HG02759 (cell line): ENCODE results near the gene DELE1.
A peak's percentile ranks its signal among the peaks of the same experiment; 100 is the strongest.
"Not testable (repeated sequence)": the region's sequence is repeated elsewhere in the genome, so short reads cannot be mapped to it uniquely, and the experiment has no call there.

Experiments used
- ATAC-seq: cut with Tn5 transposase; IDR thresholded peaks from one replicate; pipeline ENCODE4 v1.9.1; 2021; ENCODE audit warnings: mild to moderate bottlenecking, moderate library complexity; ENCODE audit not compliant: unreplicated experiment

Gene DELE1

DNA sequence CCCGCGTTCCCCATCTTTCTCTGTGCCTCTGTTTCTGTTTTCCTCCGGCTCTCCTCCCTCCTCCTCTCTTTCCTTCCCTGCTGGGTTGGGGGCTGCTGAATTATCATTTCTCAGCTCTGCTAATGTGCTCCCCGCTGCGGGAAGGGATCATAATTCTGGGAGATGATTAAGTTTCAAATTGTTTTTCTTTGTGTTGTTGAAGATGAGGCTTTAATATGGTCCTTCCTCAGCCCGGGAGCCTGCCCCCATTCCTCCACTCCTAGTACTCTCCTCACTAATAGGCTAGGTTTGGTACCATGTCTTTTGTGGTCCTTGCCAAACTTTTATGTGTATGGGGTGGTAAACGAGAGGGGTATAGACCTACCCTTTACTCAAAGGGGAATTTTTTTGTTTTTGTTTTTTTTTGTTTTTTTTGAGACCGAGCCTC lies 39.8 kb upstream of the DELE1 start:
- ATAC-seq, result no peak

- ATAC-seq, result no peak
Observed at GRCh38 chr5:141889282-141889871, 34.3 kb upstream of the DELE1 start.

- ATAC-seq, result not testable (repeated sequence)
Observed at GRCh38 chr5:141890429-141890828, 33.2 kb upstream of the DELE1 start.

DNA sequence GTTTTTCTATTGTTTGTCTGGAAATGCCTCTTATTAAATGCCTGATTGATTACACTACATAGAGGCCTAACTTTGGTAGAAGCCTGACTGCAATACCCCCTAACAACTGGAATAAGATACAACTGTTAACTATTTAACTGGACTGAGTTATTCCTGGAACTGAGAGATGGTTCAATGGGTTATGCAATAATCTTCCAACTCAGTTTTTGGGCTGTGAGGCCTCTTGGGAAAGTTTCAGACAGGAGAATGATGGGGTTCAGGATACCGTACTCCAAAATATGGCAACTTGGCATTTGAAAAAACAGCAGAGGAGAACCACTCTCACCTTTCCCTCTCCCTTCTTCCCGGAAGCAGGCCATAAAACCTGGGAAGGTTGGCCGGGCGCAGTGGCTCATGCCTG lies 26.2 kb upstream of the DELE1 start:
- ATAC-seq, result no peak

DNA sequence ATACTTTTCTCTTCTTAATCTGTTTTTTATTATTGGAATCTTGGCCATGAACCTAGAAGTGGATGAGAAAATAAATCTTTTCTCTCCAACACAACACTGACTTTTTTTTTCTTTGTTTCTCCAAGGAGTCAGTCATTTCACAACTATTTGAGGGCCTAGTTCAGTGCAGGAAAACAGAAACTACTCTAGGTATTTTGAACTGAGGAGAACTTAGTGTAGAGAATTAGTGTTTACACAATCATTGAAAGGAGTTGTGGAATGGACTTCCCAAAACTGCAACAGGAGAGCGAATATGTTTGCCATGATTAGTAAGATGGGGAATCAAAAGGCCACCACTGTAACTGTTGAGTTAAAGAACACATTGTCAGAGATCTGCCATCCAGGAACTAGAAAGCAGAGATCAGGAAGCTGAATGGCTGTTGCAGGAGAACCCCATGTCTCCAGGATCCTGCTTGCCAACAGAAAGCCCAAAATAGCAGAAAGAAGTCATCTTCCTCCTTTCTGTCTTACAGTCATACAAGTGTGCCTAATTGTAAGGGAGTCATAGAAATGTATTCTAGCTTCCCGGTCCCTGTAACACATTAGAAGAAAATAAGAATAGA lies 25.1 kb upstream of the DELE1 start:
- ATAC-seq, result no peak

GRCh38 chr5:141902015-141902814 lies 21.5 kb upstream of the DELE1 start:
- no peak for ATAC-seq

GRCh38 chr5:141903261-141903660 lies 20.4 kb upstream of the DELE1 start:
- ATAC-seq, result no peak

DNA sequence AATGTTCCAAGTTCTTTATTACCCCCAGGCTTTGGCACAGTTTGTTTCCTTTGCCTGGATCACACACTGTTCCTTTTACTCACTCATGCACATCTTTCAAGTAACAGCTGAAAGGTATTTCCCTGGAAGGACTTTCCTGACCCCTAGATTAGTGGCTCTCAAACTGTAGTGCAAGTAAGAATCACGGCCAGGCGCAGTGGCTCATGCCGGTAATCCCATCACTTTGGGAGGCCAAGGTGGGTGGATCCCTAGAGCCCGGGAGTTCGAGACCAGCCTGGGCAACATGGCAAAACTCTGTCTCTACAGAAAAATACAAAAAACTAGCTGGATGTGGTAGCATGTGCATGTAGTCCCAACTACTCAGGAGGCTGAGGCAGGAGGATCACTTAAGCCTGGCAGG lies 19.1 kb upstream of the DELE1 start:
- ATAC-seq, result no peak

DNA sequence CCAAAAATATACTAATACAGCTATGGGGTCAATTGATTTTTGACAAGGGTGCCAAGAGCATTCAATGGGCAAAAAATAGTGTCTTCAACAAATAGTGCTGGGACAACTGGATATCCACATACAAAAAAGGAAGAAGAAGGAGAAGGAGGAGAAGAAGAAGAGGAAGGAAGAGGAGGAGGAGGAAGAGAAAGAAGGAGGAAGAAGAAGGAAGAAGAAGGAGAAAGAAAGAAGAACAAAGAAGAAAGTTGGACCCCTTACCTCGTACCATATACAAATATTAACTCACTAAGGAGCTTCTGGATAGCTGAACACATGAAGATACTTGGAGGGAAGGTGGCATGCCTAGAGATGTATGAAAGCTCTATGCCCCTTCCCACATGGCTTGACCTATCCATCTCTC lies 17.2 kb upstream of the DELE1 start:
- ATAC-seq, result no peak

DNA sequence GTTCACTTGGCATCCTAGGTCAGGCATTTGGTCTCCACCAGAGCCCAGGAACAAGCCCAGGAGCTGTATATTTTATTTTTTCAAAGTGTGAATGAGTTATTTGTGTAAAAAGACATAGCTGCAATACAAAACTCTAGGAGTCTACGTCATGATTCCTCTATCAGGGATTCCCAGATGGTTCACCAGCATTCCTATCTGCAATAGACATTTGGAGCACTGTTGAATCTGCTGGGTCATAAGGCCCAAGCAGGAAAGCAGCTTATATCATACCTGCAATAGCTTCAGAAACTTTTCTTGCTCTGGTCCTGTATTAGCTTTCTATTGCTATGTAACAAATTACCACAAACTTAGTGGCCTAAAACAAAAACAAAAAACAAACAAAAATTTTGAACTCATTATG lies 16.7 kb upstream of the DELE1 start:
- no peak for ATAC-seq

- ATAC-seq, result no peak
Observed at GRCh38 chr5:141908796-141909195, 14.9 kb upstream of the DELE1 start.

GRCh38 chr5:141909212-141909611 lies 14.5 kb upstream of the DELE1 start:
- no peak for ATAC-seq

DNA sequence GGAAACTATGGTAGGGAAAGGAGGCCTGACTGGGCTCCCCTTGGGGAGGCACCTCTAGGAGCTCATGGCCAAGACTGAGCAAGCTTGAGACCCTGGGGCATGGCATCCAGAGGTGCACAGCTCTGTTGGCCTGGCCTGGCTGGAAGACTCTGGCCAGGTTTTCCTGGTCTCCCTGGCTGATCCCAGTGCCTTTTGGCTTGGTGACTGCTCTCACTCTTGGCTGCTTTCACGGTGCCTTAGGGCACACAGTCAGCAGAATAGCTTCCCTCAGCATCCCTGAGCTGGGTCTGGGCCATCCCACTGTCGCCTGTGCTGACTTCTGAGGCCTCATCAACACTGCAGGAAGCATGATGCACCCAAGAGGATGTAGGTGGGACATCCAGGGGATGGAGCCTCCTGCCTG lies 13.4 kb upstream of the DELE1 start:
- no peak for ATAC-seq

DNA sequence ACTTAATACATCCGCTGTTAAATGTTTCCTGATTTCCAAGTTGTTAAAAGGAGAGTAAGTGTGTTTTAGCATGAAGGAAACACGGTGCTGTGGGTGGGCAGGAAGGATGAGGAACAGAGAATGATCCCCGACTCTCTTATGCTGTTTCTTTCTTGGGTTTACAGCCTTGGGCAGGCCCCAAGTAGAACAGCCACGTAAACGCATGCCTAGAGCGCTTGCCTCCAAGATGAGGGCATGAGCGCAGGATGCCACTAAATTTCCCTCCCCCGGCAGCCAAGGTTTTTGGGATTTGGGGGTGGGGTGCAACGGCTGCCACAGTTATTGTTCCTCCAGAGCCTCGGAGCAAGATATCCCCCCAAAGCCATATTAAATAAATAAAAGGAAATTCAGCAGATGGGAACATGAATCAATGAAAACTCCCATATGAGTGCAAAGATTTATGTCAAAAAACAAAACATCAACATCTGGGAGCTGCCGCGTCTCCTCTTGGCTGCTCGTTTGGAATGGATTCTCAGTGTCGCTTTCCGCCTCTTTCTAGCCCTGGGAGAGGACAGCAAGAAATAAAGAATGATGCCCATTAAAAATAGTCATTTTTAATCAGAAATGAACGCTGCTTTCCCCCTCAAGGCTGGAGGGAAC lies 10.0 kb upstream of the DELE1 start:
- ATAC-seq, result no peak

GRCh38 chr5:141914199-141914743 lies 9.4 kb upstream of the DELE1 start:
- peak; percentile 84 for ATAC-seq

DNA sequence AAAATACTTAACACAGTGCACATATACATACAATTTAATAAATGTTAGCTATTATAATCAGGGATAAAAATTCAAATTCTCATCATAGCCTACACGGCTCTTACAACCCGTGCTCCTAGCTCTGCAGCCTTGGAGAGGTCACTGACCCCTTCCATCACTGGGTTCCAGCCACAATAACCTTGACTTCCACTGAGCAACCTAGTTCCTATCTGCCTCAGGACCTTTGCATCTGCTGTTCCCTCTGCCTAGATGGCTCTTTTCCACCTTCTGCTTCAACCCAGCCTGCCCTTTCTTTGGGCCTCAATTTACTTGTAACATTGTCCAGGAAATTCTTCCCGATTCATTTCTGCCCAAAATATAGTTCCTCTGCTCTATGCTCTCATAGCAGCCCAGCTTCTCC lies 8.9 kb upstream of the DELE1 start:
- no peak for ATAC-seq

DNA sequence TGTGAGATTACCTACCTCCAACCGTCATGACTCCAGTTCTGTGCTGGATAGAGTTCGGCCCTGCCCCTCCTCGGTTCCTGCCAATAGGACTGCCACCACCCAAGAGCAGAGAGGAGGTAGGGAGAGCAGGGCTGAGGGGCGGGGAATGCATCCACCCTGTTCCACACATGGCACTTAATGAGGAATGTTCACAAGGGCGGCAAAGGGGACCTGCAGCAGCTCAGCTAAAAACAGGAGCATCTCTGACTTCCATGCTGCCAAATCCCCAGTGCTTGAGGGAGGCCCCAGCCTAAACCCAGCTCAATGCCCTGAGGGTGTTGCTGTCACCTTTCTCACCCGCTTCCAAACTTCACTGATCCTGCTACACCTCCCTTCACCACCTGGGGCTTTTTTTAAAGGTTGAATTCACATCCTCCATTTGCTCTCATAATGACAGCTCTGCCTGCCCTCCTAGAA lies 7.8 kb upstream of the DELE1 start:
- no peak for ATAC-seq

- ATAC-seq, result no peak
Observed at GRCh38 chr5:141916522-141916921, 7.1 kb upstream of the DELE1 start.

GRCh38 chr5:141917760-141918159 lies 5.9 kb upstream of the DELE1 start:
- ATAC-seq, result no peak

DNA sequence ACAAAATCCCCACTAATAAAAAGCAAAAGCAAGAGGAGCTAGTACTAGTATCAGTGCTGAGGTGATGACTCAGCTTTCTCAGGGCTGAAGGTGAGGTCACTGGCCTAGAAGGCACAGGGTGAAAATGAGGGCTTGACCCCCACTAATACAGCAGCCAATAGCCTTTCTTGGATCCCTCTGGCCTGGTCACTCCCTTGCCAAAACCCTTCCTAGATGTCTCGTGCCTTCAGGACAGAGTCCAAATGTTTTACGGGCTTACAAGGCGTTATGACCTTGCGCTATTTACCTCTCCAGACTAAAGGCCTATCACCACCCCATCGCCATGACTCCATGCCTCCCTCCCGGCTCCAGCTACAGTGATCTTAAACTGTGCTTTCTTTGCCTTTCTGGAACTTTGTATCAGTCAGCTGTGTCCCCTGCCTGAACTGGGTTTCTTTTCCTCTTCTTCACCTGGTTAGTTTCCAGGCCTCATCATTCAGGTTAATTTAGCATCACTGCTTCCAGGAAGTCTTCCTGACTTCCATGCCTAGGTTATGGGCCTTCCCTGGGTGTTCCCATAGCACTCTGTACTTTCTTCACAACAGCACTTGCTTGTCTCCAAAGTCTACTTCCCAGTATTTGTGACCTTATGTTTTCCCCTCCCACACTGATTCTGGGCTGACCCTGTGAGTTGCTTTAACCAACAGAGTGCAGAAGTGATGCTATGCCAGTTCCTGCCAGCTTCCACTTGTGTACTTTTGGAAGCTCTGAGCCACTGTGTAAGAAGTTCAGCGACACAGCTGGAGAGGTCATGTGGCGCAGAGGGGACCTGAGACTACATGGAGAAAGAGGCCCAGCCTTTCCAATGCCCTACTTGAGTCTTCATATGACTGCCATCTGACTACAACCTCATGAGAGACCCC lies 4.2 kb upstream of the DELE1 start:
- ATAC-seq, result no peak
